Measurements from ENCODE around the gene TRAPPC14. TPM values are rescaled to one million over a fixed set of nuclear protein-coding genes. Genes with fewer than 3 reads are reported as not detected.

The TRAPPC14 gene
- polyA plus RNA-seq, 2 donors: 18.5 to 27.2 TPM

DNA sequence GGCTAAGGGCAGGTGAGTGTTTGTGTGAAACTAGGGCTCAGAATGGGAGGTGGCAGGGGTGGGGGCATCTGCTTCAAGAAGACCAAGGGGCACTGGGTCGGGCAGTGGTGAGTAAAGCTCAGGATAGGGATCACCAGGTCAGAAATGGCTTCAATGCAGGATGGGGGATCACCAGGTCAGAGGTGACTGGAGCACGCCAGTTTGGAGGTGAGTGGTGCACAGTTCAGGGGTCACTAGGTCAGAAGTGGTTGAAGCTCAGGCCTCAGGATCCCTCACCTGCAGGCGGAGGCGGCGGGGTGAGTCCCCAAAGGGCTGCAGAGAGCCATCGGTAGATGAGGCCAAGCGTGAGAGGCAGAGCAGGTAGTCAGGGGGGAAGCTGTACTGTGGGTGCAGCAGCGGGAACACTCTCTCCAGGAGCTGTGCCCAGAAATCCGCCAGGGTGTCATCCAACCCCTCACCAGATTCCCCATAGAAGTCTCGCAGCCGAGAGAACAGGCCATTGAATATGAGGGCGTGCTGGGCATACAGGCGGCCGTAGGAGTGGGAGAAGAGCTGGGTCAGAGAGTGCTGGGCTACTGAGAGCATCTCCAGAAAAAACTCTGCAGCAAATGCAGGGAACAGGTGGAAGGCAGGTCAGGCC, 16.9 kb upstream of the TRAPPC14 start:
- no peak overlapping the region for H3K4me3 ChIP-seq (ENCODE audit: low read depth in 1 of 2, low read length in 2 of 2)
- H3K4me1 ChIP-seq (ENCODE audit: control insufficient read depth in 2 of 2, insufficient read depth in 2 of 2, low read length in 1 of 2): peaks cover 2 to 6% of the 10 kb centered on the region in 2 donors
- peaks cover 4 to 5% of the 10 kb centered on the region in 2 donors for H3K9me3 ChIP-seq (ENCODE audit: control insufficient read depth in 2 of 2, insufficient read depth in 1 of 2, low read depth in 1 of 2, low read length in 1 of 2)
- WGBS, 2 donors: 93 to 94% methylated on average over 14 of the region's 14 CpGs
- no peaks in the 10 kb centered on the region for H3K27me3 ChIP-seq (ENCODE audit: control insufficient read depth in 1 of 2, insufficient read depth in 2 of 2, low read length in 2 of 2)
- no peak overlapping the region for H3K27ac ChIP-seq (ENCODE audit: low read depth in 2 of 2, low read length in 1 of 2)
- H3K36me3 ChIP-seq (ENCODE audit: control insufficient read depth in 2 of 2, insufficient read depth in 2 of 2, low read length in 1 of 2): no peaks in the 10 kb centered on the region

- WGBS, 2 donors: 85 to 93% methylated on average over 5 of the region's 5 CpGs
- no peak overlapping the region for H3K27ac ChIP-seq (ENCODE audit: low read depth in 2 of 2, low read length in 1 of 2)
- no peak overlapping the region for H3K4me3 ChIP-seq (ENCODE audit: low read depth in 1 of 2, low read length in 2 of 2)
- H3K4me1 ChIP-seq (ENCODE audit: control insufficient read depth in 2 of 2, insufficient read depth in 2 of 2, low read length in 1 of 2): peaks cover 2 to 6% of the 10 kb centered on the region in 2 donors
- H3K9me3 ChIP-seq (ENCODE audit: control insufficient read depth in 2 of 2, insufficient read depth in 1 of 2, low read depth in 1 of 2, low read length in 1 of 2): peaks cover 4 to 5% of the 10 kb centered on the region in 2 donors
- H3K27me3 ChIP-seq (ENCODE audit: control insufficient read depth in 1 of 2, insufficient read depth in 2 of 2, low read length in 2 of 2): no peaks in the 10 kb centered on the region
- no peaks in the 10 kb centered on the region for H3K36me3 ChIP-seq (ENCODE audit: control insufficient read depth in 2 of 2, insufficient read depth in 2 of 2, low read length in 1 of 2)
Observed at GRCh38 chr7:100174582-100174981, 16.1 kb upstream of the TRAPPC14 start.

DNA sequence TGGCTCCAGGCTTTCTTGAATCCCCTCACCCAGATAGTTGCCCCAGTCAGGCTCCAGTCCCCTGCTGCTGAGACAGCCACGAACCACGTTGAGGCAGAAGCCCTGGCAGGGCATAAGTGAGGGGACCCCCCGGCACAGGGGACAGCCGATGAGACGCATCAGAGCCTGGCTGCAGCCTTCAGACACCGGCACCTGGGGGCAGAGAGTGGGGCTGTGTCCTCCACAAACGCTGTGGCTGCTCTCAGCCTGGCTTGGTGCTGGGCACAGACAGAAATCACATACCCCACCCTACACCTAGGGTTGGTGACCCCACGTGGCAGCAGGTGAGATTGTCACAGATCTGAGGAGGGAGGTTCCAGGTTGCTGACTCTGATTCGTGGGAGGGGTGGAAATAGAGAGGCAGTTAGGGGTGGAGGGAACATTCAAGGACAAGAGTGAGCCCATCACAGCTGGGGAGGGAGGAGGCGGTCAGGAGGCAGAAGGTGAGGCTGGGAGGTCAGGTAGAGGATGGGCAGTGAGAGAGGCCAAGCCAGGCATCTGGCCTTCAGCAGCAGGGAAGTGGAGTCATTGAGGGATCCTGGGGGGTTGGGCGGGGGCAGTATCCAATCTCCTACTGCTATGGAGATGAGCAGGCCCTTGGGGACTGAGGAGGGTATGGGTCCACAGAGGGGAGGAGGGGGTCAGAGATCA, 15.4 kb upstream of the TRAPPC14 start:
- Histone ChIP-seq H3K27ac (ENCODE audit: low read depth in 2 of 2, low read length in 1 of 2) (no peak overlapping the region), H3K27me3 (ENCODE audit: control insufficient read depth in 1 of 2, insufficient read depth in 2 of 2, low read length in 2 of 2) (no peaks in the 10 kb centered on the region), H3K36me3 (ENCODE audit: control insufficient read depth in 2 of 2, insufficient read depth in 2 of 2, low read length in 1 of 2) (no peaks in the 10 kb centered on the region), H3K4me1 (ENCODE audit: control insufficient read depth in 2 of 2, insufficient read depth in 2 of 2, low read length in 1 of 2) (peaks cover 2 to 6% of the 10 kb centered on the region in 2 donors), H3K9me3 (ENCODE audit: control insufficient read depth in 2 of 2, insufficient read depth in 1 of 2, low read depth in 1 of 2, low read length in 1 of 2) (peaks cover 4 to 5% of the 10 kb centered on the region in 2 donors), H3K4me3 (ENCODE audit: low read depth in 1 of 2, low read length in 2 of 2) (no peak overlapping the region)
- 87 to 89% methylated on average over 11 of the region's 11 CpGs for WGBS, 2 donors

GRCh38 chr7:100171840-100172239, 13.3 kb upstream of the TRAPPC14 start:
- Histone ChIP-seq H3K36me3 (ENCODE audit: control insufficient read depth in 2 of 2, insufficient read depth in 2 of 2, low read length in 1 of 2) (no peaks in the 10 kb centered on the region), H3K4me1 (ENCODE audit: control insufficient read depth in 2 of 2, insufficient read depth in 2 of 2, low read length in 1 of 2) (peaks cover 7% of the 10 kb centered on the region in 2 donors), H3K27me3 (ENCODE audit: control insufficient read depth in 1 of 2, insufficient read depth in 2 of 2, low read length in 2 of 2) (no peaks in the 10 kb centered on the region), H3K9me3 (ENCODE audit: control insufficient read depth in 2 of 2, insufficient read depth in 1 of 2, low read depth in 1 of 2, low read length in 1 of 2) (no peaks in the 10 kb centered on the region), H3K27ac (ENCODE audit: low read depth in 2 of 2, low read length in 1 of 2) (no peak overlapping the region), H3K4me3 (ENCODE audit: low read depth in 1 of 2, low read length in 2 of 2) (peak overlapping the region in 1 of 2 donors; percentile 47)
- 16 to 23% methylated on average over 20 to 22 of the region's 22 CpGs for WGBS, 2 donors

DNA sequence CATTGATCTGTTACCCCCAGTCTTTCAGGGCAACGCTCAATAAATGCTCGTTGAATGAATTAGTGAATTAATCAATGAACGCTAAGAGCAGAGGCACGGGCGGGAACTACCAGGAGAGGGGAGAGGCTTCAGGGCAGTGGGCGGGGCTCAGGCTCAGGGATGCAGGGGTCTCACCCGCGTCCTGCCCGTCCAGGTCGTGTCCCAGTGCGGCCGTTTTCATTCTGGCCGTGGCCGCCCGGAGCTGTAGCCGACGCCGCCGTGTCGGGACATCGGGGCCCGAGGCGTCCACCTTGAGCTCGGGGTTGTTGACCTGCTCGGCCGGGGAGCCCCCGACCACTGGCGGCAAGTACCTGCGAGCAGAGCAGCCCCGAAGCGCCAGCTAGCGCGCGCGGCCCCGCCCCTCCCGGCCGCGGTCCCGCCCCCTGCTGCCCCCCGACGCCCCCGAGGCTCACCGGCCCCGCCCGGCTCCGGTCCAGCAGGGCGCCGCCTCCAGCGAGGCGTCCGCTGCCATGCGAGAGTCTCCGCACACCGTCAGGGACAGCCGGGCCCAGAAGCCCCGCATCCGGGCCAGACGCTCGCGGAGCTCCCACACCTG, 12.7 kb upstream of the TRAPPC14 start:
- H3K9me3 ChIP-seq (ENCODE audit: control insufficient read depth in 2 of 2, insufficient read depth in 1 of 2, low read depth in 1 of 2, low read length in 1 of 2): no peaks in the 10 kb centered on the region
- H3K27me3 ChIP-seq (ENCODE audit: control insufficient read depth in 1 of 2, insufficient read depth in 2 of 2, low read length in 2 of 2): no peaks in the 10 kb centered on the region
- H3K27ac ChIP-seq (ENCODE audit: low read depth in 2 of 2, low read length in 1 of 2): no peak overlapping the region
- H3K4me1 ChIP-seq (ENCODE audit: control insufficient read depth in 2 of 2, insufficient read depth in 2 of 2, low read length in 1 of 2): peaks cover 7 to 11% of the 10 kb centered on the region in 2 donors
- no peaks in the 10 kb centered on the region for H3K36me3 ChIP-seq (ENCODE audit: control insufficient read depth in 2 of 2, insufficient read depth in 2 of 2, low read length in 1 of 2)
- peak overlapping the region; percentile 22 to 47 for H3K4me3 ChIP-seq (ENCODE audit: low read depth in 1 of 2, low read length in 2 of 2)
- WGBS, 2 donors: 4 to 5% methylated on average over 48 to 61 of the region's 61 CpGs

DNA sequence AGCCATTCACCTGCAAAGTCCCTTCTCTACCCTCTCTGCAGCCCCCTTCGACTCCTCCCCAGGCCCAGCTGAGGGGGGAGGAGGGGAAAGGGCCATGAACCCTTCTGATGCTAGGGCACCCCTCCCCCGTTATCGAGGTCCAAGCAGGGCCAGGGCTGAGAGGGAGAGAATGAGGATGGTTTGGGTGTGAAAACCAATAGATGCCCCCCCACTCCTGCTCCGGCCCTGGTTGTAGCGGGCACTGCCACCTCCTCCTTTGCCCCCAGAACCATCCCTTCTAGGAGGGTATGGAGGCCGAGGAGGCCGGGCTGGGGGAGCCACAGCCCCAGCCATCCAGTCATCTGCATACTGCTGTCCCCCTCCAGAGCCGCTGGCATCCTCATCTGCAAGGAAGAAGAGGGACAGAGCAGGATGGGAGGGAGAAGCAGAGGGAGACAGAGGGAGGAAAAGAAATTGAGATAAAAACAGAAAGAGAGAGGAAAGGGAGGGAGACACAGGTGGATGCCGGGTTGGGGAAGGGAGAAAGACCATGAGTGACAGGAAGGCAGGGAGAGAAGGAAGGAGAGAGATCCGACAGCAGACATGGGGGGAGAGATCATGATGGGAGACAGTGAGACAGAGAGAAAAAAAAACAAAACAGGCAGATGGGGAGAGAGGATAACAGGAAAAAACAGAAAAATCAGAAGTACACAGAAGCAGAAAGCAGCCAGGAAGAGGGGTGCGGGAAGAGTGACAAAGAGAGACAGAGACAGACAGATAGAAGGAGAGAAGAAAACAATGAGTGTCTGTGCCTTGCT, 11.8 kb upstream of the TRAPPC14 start:
- 82 to 93% methylated on average over 11 of the region's 11 CpGs for WGBS, 2 donors
- Histone ChIP-seq H3K27me3 (ENCODE audit: control insufficient read depth in 1 of 2, insufficient read depth in 2 of 2, low read length in 2 of 2) (no peaks in the 10 kb centered on the region), H3K4me3 (ENCODE audit: low read depth in 1 of 2, low read length in 2 of 2) (no peak overlapping the region), H3K36me3 (ENCODE audit: control insufficient read depth in 2 of 2, insufficient read depth in 2 of 2, low read length in 1 of 2) (no peaks in the 10 kb centered on the region), H3K27ac (ENCODE audit: low read depth in 2 of 2, low read length in 1 of 2) (no peak overlapping the region), H3K9me3 (ENCODE audit: control insufficient read depth in 2 of 2, insufficient read depth in 1 of 2, low read depth in 1 of 2, low read length in 1 of 2) (no peaks in the 10 kb centered on the region), H3K4me1 (ENCODE audit: control insufficient read depth in 2 of 2, insufficient read depth in 2 of 2, low read length in 1 of 2) (peaks cover 7 to 11% of the 10 kb centered on the region in 2 donors)

DNA sequence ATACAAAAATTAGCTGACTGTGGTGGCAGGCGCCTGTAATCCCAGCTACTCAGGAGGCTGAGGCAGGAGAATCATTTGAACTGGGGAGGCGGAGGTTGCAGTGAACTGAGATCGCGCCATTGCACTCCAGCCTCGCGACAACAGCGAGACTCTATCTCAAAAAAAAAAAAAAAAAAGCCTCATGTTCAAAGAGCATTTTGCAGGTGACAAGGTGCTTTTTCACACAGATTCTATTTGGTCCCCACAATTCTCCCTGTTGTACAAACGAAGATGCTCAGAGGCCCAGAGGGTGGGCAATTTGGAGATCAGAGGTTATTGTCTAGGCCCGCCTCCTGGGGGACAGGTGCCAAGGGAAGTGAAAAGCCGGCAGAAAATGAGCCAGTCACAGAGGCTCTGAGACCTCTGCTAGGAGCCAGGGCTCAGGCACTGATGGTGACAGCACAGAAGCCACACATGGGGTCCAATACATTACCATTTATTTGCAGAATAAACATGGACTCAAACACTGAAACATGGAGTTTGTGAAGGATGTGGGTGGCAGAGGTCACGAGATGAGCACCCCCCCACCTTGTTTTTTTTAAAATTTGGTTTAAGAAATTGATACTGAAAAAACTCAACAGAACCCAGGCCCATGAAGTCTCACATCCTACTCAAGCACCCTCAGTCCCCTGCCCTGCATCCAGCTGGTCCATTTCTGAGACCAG, 10.8 kb upstream of the TRAPPC14 start:
- Histone ChIP-seq H3K27ac (ENCODE audit: low read depth in 2 of 2, low read length in 1 of 2) (no peak overlapping the region), H3K27me3 (ENCODE audit: control insufficient read depth in 1 of 2, insufficient read depth in 2 of 2, low read length in 2 of 2) (no peaks in the 10 kb centered on the region), H3K9me3 (ENCODE audit: control insufficient read depth in 2 of 2, insufficient read depth in 1 of 2, low read depth in 1 of 2, low read length in 1 of 2) (no peaks in the 10 kb centered on the region), H3K4me3 (ENCODE audit: low read depth in 1 of 2, low read length in 2 of 2) (no peak overlapping the region), H3K4me1 (ENCODE audit: control insufficient read depth in 2 of 2, insufficient read depth in 2 of 2, low read length in 1 of 2) (peaks cover 7 to 11% of the 10 kb centered on the region in 2 donors), H3K36me3 (ENCODE audit: control insufficient read depth in 2 of 2, insufficient read depth in 2 of 2, low read length in 1 of 2) (no peaks in the 10 kb centered on the region)
- 77 to 86% methylated on average over 11 of the region's 11 CpGs for WGBS, 2 donors

DNA sequence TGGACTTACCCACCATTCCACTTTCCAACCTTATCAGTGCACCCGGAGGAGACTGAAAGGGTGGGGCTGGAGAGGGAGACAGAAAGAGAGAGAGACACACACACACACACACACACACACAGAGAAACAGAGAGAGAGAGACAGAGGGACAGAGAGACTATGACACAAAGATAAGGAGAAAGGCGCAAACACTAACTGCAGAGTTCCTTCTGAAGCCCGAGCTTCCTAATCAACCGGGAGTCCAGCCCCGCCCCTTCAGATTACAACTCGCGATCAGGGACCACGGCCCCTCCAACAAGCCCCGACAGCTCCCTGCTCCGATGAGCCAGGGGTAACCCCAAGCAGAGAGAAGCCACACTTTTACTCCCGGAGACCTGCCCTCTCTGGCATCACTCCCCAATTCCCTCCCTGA, 9.4 kb upstream of the TRAPPC14 start:
- Histone ChIP-seq H3K27ac (ENCODE audit: low read depth in 2 of 2, low read length in 1 of 2) (peak overlapping the region; percentile 71 to 86), H3K9me3 (ENCODE audit: control insufficient read depth in 2 of 2, insufficient read depth in 1 of 2, low read depth in 1 of 2, low read length in 1 of 2) (no peaks in the 10 kb centered on the region), H3K36me3 (ENCODE audit: control insufficient read depth in 2 of 2, insufficient read depth in 2 of 2, low read length in 1 of 2) (no peaks in the 10 kb centered on the region), H3K4me1 (ENCODE audit: control insufficient read depth in 2 of 2, insufficient read depth in 2 of 2, low read length in 1 of 2) (peaks cover 11% of the 10 kb centered on the region in 2 donors), H3K27me3 (ENCODE audit: control insufficient read depth in 1 of 2, insufficient read depth in 2 of 2, low read length in 2 of 2) (no peaks in the 10 kb centered on the region), H3K4me3 (ENCODE audit: low read depth in 1 of 2, low read length in 2 of 2) (peak overlapping the region; percentile 35 to 47)
- 2 to 6% methylated on average over 7 to 11 of the region's 11 CpGs for WGBS, 2 donors

Data from esophagus (tissue), 2 donors.